Fibroblast of lung (primary cell): ENCODE results near the gene LTBP2. TPM values are rescaled to one million over a fixed set of nuclear protein-coding genes. Genes with fewer than 3 reads are reported as not detected.
A peak's percentile ranks its signal among the peaks of the same experiment; 100 is the strongest.

ENCODE experiments used
- DNase-seq, 2 donors: peaks; one replicate each; pipeline versions ENCODE4 v3.0.0 to v3.0.0-alpha.2; 2010; ENCODE audit warnings: low read depth in 2 of 2
- H2AFZ ChIP-seq: 2 replicates; pipeline ENCODE4 v1.5.1; 2012; ENCODE audit warnings: low read length, control low read depth, inconsistent platforms
- H3K27ac ChIP-seq: 2 replicates; pipeline ENCODE4 v1.5.1; 2011; ENCODE audit warnings: low read length, control low read depth; ENCODE audit not compliant: insufficient read depth
- H3K27me3 ChIP-seq: 2 replicates; pipeline ENCODE4 v1.5.1; 2011; ENCODE audit warnings: mild to moderate bottlenecking, low read length; ENCODE audit not compliant: control insufficient read depth, insufficient read depth
- H3K36me3 ChIP-seq: 2 replicates; pipeline ENCODE4 v1.5.1; 2011; ENCODE audit warnings: low read length; ENCODE audit not compliant: control insufficient read depth, insufficient read depth
- H3K4me1 ChIP-seq: 2 replicates; pipeline ENCODE4 v1.5.1; 2011; ENCODE audit warnings: low read length; ENCODE audit not compliant: control insufficient read depth, insufficient read depth; ENCODE audit errors: extremely low read depth
- H3K4me2 ChIP-seq: 2 replicates; pipeline ENCODE4 v1.5.1; 2011; ENCODE audit warnings: low read length, control low read depth; ENCODE audit not compliant: insufficient read depth; ENCODE audit errors: extremely low read depth
- H3K4me3 ChIP-seq, 4 experiments: fragments of 200-600 bp in 1 of 4; sonication (generic) in 1 of 4; replicated peaks in 1 of 4; 2 replicates each; pipeline ENCODE4 v1.5.1; 2011 to 2016; ENCODE audit warnings: low read length in 4 of 4, low read depth in 3 of 4, mild to moderate bottlenecking in 3 of 4, control low read depth in 2 of 4, inconsistent platforms in 1 of 4, mixed read lengths in 1 of 4; ENCODE audit not compliant: insufficient read depth in 1 of 4; ENCODE audit errors: control extremely low read depth in 1 of 4
- H3K79me2 ChIP-seq: 2 replicates; pipeline ENCODE4 v1.5.1; 2012; ENCODE audit warnings: mild to moderate bottlenecking, low read length, inconsistent platforms; ENCODE audit not compliant: control insufficient read depth, insufficient read depth
- H3K9ac ChIP-seq: 2 replicates; pipeline ENCODE4 v1.5.1; 2011; ENCODE audit warnings: mild to moderate bottlenecking, low read length, control low read depth; ENCODE audit not compliant: insufficient read depth
- H3K9me3 ChIP-seq: 2 replicates; pipeline ENCODE4 v1.5.1; 2012; ENCODE audit warnings: low read depth, low read length; ENCODE audit not compliant: control insufficient read depth, insufficient read depth
- H4K20me1 ChIP-seq: 2 replicates; pipeline ENCODE4 v1.5.1; 2011; ENCODE audit warnings: low read length; ENCODE audit not compliant: control insufficient read depth, insufficient read depth; ENCODE audit errors: extremely low read depth
- EZH2 ChIP-seq: IDR thresholded peaks from 2 replicates; pipeline ENCODE4 v1.5.1; 2012; ENCODE audit warnings: low read length, control low read depth, mild to moderate bottlenecking; ENCODE audit errors: missing control alignments
- polyA plus RNA-seq, 2 donors: library from polyadenylated mRNA; depleted of rRNA in 1 of 2; stranded (reverse) in 1 of 2; unstranded in 1 of 2; fragments of >200 nt; gene quantifications; 2 replicates each; pipeline ENCODE4 v1.2.1, GENCODE V29; 2011 to 2012; ENCODE audit warnings: missing spikeins in 1 of 2
- total RNA-seq: library from RNA; depleted of rRNA; stranded (reverse); fragments of >200 nt; gene quantifications from 2 replicates; pipeline ENCODE4 v1.2.1, GENCODE V29; 2014
- TF ChIP-seq, protein P1 (sequence below), 2 donors: IDR thresholded peaks in 1 of 2; conservative IDR thresholded peaks in 1 of 2; 1 replicate in 1 of 2; 2 replicates in 1 of 2; pipeline ENCODE4 v1.5.1; 2011 to 2012; ENCODE audit warnings: low read length in 2 of 2, control low read depth in 1 of 2, inconsistent platforms in 1 of 2, low read depth in 1 of 2, mild to moderate bottlenecking in 1 of 2

Gene LTBP2
- total and polyA plus RNA-seq, 2 donors (not counting 1 experiment from before 2014, with no cell fraction given): 108 to 514 TPM

DNA sequence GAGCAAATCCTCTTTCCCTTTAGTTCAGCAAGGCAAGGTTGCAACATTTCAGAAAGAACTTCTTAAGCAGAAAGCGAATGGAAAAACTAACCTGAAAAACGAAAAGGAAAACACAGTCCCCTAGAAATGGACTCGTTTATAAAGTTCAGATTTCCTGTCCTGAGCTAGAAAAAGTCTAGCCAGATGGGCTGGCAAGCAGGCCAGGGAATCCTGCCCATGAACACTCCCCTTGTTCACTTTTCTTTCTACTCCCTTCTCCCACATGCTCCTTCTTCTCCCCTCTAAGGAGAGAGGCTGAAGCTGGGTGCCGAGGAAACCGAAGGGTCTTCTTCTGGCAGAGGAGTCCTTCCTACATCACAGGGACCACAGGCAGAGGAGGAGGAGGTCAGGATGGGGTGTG lies 27.1 kb downstream of the LTBP2 start:
- no peak overlapping the region for H3K4me3 ChIP-seq
- no peaks in the 10 kb centered on the region for H3K27me3 ChIP-seq
- peaks cover 64% of the 10 kb centered on the region for H3K79me2 ChIP-seq
- no peaks in the 10 kb centered on the region for H4K20me1 ChIP-seq
- no peak overlapping the region for H3K9ac ChIP-seq
- DNase-seq: no peak
- H3K4me1 ChIP-seq: peaks cover 37% of the 10 kb centered on the region
- peak overlapping the region; percentile 29 for H3K4me2 ChIP-seq
- TF ChIP-seq, protein P1, sequence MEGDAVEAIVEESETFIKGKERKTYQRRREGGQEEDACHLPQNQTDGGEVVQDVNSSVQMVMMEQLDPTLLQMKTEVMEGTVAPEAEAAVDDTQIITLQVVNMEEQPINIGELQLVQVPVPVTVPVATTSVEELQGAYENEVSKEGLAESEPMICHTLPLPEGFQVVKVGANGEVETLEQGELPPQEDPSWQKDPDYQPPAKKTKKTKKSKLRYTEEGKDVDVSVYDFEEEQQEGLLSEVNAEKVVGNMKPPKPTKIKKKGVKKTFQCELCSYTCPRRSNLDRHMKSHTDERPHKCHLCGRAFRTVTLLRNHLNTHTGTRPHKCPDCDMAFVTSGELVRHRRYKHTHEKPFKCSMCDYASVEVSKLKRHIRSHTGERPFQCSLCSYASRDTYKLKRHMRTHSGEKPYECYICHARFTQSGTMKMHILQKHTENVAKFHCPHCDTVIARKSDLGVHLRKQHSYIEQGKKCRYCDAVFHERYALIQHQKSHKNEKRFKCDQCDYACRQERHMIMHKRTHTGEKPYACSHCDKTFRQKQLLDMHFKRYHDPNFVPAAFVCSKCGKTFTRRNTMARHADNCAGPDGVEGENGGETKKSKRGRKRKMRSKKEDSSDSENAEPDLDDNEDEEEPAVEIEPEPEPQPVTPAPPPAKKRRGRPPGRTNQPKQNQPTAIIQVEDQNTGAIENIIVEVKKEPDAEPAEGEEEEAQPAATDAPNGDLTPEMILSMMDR (conservative IDR thresholded peaks at IDR 0.05 in 1 of 2, IDR thresholded peaks at IDR 0.05 in 1 of 2; ENCODE audit: low read depth in 1 of 2, low read length in 2 of 2): no peak
- no peak for TF ChIP-seq EZH2
- no peak overlapping the region for H2AFZ ChIP-seq
- no peaks in the 10 kb centered on the region for H3K9me3 ChIP-seq
- peak overlapping the region; percentile 48 for H3K27ac ChIP-seq
- peaks cover 9% of the 10 kb centered on the region for H3K36me3 ChIP-seq

DNA sequence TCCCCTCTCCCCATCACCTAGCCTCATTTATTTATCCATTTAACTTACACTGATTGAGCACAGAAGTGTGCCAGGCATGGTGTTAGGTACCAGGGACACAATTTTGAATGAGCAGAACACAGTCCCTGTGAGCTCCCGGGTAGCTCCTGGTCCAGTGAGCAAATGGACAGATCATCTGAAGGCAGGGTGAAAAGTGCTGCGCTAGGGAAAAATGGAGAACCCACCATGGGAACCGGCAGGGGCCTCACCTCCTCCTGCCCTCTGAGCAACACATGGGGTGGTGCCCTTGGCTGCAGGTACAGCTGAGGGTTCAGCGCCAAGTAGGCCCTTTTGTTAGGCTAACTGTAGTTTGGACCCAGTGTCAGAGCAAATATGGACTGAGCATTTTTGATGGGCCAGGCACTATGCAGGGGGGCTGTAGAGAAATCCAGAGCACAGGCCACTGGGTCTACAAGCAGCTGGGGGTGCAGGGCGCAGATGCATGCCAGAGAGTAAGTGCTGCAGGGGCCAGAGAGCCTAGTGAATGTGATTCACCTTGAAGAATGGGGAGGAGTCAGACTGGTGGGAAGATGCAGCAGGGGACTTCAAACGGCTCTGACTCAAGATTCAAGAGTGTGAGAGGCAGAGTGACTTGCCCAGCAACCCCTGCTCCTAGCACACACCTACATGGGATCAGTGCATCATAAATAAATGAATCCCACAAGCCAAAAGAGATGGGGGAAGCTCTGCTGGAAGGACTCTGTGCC lies 28.2 kb downstream of the LTBP2 start:
- Histone ChIP-seq H3K36me3 (peaks cover 14% of the 10 kb centered on the region), H3K27ac (peak overlapping the region; percentile 48), H3K4me2 (peak overlapping the region; percentile 1), H3K79me2 (peaks cover 61% of the 10 kb centered on the region), H3K9ac (no peak overlapping the region), H4K20me1 (no peaks in the 10 kb centered on the region), H3K9me3 (no peaks in the 10 kb centered on the region), H3K27me3 (no peaks in the 10 kb centered on the region), H3K4me3 (no peak overlapping the region), H3K4me1 (peaks cover 44% of the 10 kb centered on the region), H2AFZ (no peak overlapping the region)
- peak in 1 of 2 donors; percentile 93 for DNase-seq
- TF ChIP-seq EZH2: no peak
- TF ChIP-seq, protein P1 (conservative IDR thresholded peaks at IDR 0.05 in 1 of 2, IDR thresholded peaks at IDR 0.05 in 1 of 2; ENCODE audit: low read depth in 1 of 2, low read length in 2 of 2): no peak

DNA sequence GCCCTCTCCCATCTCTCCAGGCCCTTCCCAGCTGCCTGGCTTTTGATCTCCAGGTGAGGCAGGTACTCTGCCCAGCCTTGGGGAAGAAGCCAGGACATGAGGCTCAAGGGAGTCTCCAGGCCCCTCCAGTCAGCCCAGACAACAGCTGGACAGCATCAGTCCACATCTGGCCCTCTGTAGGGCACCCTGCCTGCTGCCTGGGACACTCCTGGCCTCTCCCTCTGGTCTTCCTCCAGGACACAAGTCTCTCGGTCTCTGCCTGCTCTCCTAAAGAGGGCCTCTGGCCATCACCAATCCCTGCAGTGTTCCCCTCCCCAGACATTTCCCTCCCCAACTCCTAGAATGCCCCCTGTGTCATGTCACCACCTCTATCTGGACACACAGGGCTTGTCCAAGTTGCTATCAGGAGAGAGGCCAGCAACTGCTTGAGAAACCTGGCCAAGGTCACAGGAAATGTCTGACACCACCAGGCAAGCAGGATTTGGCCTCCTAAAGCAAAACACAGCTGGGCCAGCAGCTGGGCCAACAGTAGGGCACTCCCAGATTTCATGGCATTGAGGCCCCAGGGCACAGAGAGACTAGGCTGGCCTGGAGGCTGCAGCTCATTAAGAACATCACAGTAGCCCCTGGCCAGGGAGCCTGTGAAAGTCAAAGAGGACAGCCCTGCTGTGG lies 29.0 kb downstream of the LTBP2 start:
- peak overlapping the region; percentile 33 for H3K27ac ChIP-seq

More for the DNA sequence above, 29.0 kb downstream of the LTBP2 start:
- no peak overlapping the region for H3K4me3 ChIP-seq
- H3K9ac ChIP-seq: no peak overlapping the region
- peak overlapping the region; percentile 1 for H3K4me2 ChIP-seq
- no peak for TF ChIP-seq EZH2
- TF ChIP-seq, protein P1 (conservative IDR thresholded peaks at IDR 0.05 in 1 of 2, IDR thresholded peaks at IDR 0.05 in 1 of 2; ENCODE audit: low read depth in 1 of 2, low read length in 2 of 2): no peak
- H3K36me3 ChIP-seq: peaks cover 14% of the 10 kb centered on the region
- H3K79me2 ChIP-seq: peaks cover 63% of the 10 kb centered on the region
- no peaks in the 10 kb centered on the region for H3K27me3 ChIP-seq
- peak in 1 of 2 donors; percentile 85 for DNase-seq
- H3K9me3 ChIP-seq: no peaks in the 10 kb centered on the region
- H3K4me1 ChIP-seq: peaks cover 44% of the 10 kb centered on the region
- H4K20me1 ChIP-seq: no peaks in the 10 kb centered on the region
- H2AFZ ChIP-seq: no peak overlapping the region
